Spleen (tissue), 11 donors: Measurements from ENCODE around the gene BOLL. TPM values are rescaled to one million over a fixed set of nuclear protein-coding genes. Genes with fewer than 3 reads are reported as not detected.
"Not testable (repeated sequence)": the region's sequence is repeated elsewhere in the genome, so short reads cannot be mapped to it uniquely, and the experiment has no call there.

Experiments used
- DNase-seq: peaks from one replicate; pipeline ENCODE4 v3.0.0-alpha.2; 2020
- H3K27ac ChIP-seq, 8 donors: fragments of 200-600 bp; sonication (generic) in 7 of 8; 1 replicate in 4 of 8; 2 replicates in 4 of 8; pipeline versions ENCODE4 v1.5.0 to v1.8.0; 2016 to 2021; ENCODE audit warnings: inconsistent platforms in 4 of 8, mild to moderate bottlenecking in 4 of 8, moderate library complexity in 1 of 8
- H3K27me3 ChIP-seq, 7 donors: fragments of 200-600 bp; sonication (generic) in 6 of 7; replicated peaks in 1 of 7; 1 replicate in 4 of 7; 2 replicates in 3 of 7; pipeline versions ENCODE4 v1.5.0 to v1.8.0; 2016 to 2021; ENCODE audit warnings: inconsistent platforms in 3 of 7, mild to moderate bottlenecking in 1 of 7
- H3K36me3 ChIP-seq, 6 donors: fragments of 200-600 bp; sonication (generic) in 5 of 6; 1 replicate in 4 of 6; 2 replicates in 2 of 6; pipeline versions ENCODE4 v1.5.0 to v1.8.0; 2016 to 2021; ENCODE audit warnings: inconsistent platforms in 2 of 6
- H3K4me1 ChIP-seq, 6 donors: fragments of 200-600 bp; sonication (generic) in 5 of 6; 1 replicate in 3 of 6; 2 replicates in 3 of 6; pipeline versions ENCODE4 v1.5.0 to v1.8.0; 2016 to 2021; ENCODE audit warnings: inconsistent platforms in 3 of 6
- H3K4me3 ChIP-seq, 8 donors: fragments of 200-600 bp; sonication (generic) in 7 of 8; 1 replicate in 4 of 8; 2 replicates in 4 of 8; pipeline versions ENCODE4 v1.5.0 to v1.8.0; 2016 to 2021; ENCODE audit warnings: inconsistent platforms in 4 of 8, mild to moderate bottlenecking in 4 of 8, moderate library complexity in 2 of 8
- H3K9me3 ChIP-seq, 8 donors: fragments of 200-600 bp; sonication (generic) in 7 of 8; 1 replicate in 4 of 8; 2 replicates in 4 of 8; pipeline versions ENCODE4 v1.5.0 to v1.8.0; 2016 to 2021; ENCODE audit warnings: inconsistent platforms in 4 of 8
- CTCF ChIP-seq, 11 experiments: fragments of 200-600 bp in 7 of 11; fragments of 450-650 bp in 4 of 11; sonication (generic) in 4 of 11; IDR thresholded peaks in 8 of 11; conservative IDR thresholded peaks in 3 of 11; 1 replicate in 7 of 11; 2 replicates in 4 of 11; pipeline versions ENCODE4 v1.4.0 to v1.8.0; 2016 to 2021; ENCODE audit warnings: antibody characterized with exemption in 11 of 11, inconsistent platforms in 4 of 11, mild to moderate bottlenecking in 1 of 11
- POLR2A ChIP-seq, 3 donors: fragments of 450-650 bp; IDR thresholded peaks; one replicate each; pipeline ENCODE4 v1.5.1; 2017; ENCODE audit warnings: antibody characterized with exemption in 3 of 3, mild to moderate bottlenecking in 1 of 3
- POLR2AphosphoS5 ChIP-seq, 3 donors: sonication (generic); formaldehyde crosslinking; IDR thresholded peaks; one replicate each; pipeline ENCODE4 v1.5.1; 2017; ENCODE audit warnings: antibody characterized with exemption in 3 of 3
- WGBS, 5 donors: extraction: QIAGEN DNeasy Blood & Tissue Kit in 3 of 5; methylation state at CpG; one replicate each; pipeline versions ENCODE4 v1.1.5 to v1.1.7; 2013 to 2018; 5-methylcytosine and 5-hydroxymethylcytosine counted together
- intact Hi-C: fragments of 100-400 bp; cut with DNase I; formaldehyde crosslinking; loops from one replicate; pipeline ENCODE4 v1.15.0; 2023; ENCODE audit warnings: low total_unique reads
- polyA plus RNA-seq, 3 donors: library from polyadenylated mRNA; stranded (reverse); fragments of 200-250 nt; gene quantifications; one replicate each; pipeline ENCODE4 v1.2.1, GENCODE V29; 2013
- total RNA-seq, 7 donors: library from RNA; depleted of rRNA in 3 of 7; stranded (reverse); fragments of >200 nt in 3 of 7; fragmentation: NEBNext Ultra II Directional in 4 of 7; extraction: Animal tissue kit (Norgen Biotek cat#: 25700) in 4 of 7; gene quantifications; one replicate each; pipeline versions ENCODE4 v1.1.0 to v1.2.1, GENCODE V29; 2016 to 2021
- donor health status: healthy with polysubstance abuse.
- donor health status: DM: no; HTN: no; CAD: no; lungs with moderate emphysema.
- donor health status: DM: no; HTN: no; CAD: no.
- donor health status: Bipolar disorder and iron deficiency.
- donor health status: healthy.
- donor health status: DM: no; HTN: no; CAD: no.
- donor health status: DM: yes; HTN: yes; CAD: no.

BOLL gene
- total and polyA plus RNA-seq, 10 donors: not detected

DNA sequence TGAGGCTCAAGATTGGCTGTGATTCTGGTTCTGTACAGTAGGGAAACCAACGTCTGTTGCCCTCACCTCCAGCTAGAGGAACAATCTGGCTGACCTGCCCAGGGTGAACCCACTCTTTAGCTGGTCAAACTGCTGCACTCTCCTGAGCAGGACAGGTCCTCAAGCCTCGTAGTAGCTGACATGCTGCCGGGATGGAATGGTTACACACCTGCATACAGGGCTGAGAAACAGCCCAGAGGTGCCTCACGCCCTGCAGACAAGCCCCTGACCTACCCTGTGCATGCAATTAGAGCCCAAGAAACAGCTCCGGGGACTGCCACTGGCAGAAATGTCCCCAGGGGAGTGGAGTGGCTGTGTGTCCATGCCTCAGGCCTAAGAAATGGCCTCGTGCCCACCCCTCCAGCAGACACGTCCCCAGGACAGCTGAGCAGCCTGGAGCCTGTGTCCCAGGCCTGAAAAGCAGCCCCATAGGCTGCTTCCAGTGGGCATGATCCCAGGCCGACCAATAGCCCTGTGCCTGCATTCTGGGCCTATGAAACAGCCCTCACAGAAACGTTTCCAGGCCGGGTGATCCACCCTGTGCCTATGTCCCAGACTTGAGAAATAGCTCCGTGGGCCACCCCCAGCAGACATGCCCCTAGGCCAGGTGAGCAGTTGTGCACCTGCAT is 25.4 kb downstream of the BOLL start:
- no peak for DNase-seq
- intact Hi-C loops: no loop called here

GRCh38 chr2:197759013-197759412 is 26.1 kb downstream of the BOLL start:
- no peaks in the 10 kb centered on the region for H3K27me3 ChIP-seq
- 75 to 87% (median 78%) methylated on average over 4 of the region's 4 CpGs for WGBS, 5 donors
- no peak overlapping the region for H3K4me3 ChIP-seq
- H3K4me1 ChIP-seq: no peaks in the 10 kb centered on the region
- no peaks in the 10 kb centered on the region for H3K36me3 ChIP-seq
- no peak for TF ChIP-seq POLR2A (IDR thresholded peaks at IDR 0.05)
- no peak for TF ChIP-seq CTCF (IDR thresholded peaks at IDR 0.05 in 8 of 11, conservative IDR thresholded peaks at IDR 0.05 in 3 of 11)
- TF ChIP-seq POLR2AphosphoS5 (IDR thresholded peaks at IDR 0.05): no peak
- intact Hi-C loops: no loop called here
- no peak for DNase-seq
- no peak overlapping the region for H3K27ac ChIP-seq
- H3K9me3 ChIP-seq: peaks cover 0 to 35% (median 27%) of the 10 kb centered on the region in 8 donors

More for the DNA sequence above, 25.4 kb downstream of the BOLL start:
- H3K36me3 ChIP-seq: no peaks in the 10 kb centered on the region
- no peak overlapping the region for H3K4me3 ChIP-seq
- no peaks in the 10 kb centered on the region for H3K4me1 ChIP-seq
- TF ChIP-seq POLR2AphosphoS5 (IDR thresholded peaks at IDR 0.05) (no peak), CTCF (IDR thresholded peaks at IDR 0.05 in 8 of 11, conservative IDR thresholded peaks at IDR 0.05 in 3 of 11) (no peak), POLR2A (IDR thresholded peaks at IDR 0.05) (no peak)
- no peaks in the 10 kb centered on the region for H3K27me3 ChIP-seq
- no peak overlapping the region for H3K27ac ChIP-seq
- H3K9me3 ChIP-seq: peaks cover 0 to 33% (median 27%) of the 10 kb centered on the region in 8 donors
- WGBS, 5 donors: 69 to 84% (median 80%) methylated on average over 3 to 11 of the region's 11 CpGs

GRCh38 chr2:197740200-197740599 is 44.9 kb downstream of the BOLL start:
- H3K27ac ChIP-seq: no peak overlapping the region
- H3K4me3 ChIP-seq: no peak overlapping the region
- intact Hi-C loops: no loop called here
- H3K36me3 ChIP-seq: no peaks in the 10 kb centered on the region
- no peak for DNase-seq
- no peak for TF ChIP-seq POLR2AphosphoS5 (IDR thresholded peaks at IDR 0.05)
- TF ChIP-seq CTCF (IDR thresholded peaks at IDR 0.05 in 8 of 11, conservative IDR thresholded peaks at IDR 0.05 in 3 of 11): no peak
- no peak for TF ChIP-seq POLR2A (IDR thresholded peaks at IDR 0.05)
- H3K9me3 ChIP-seq: no peaks in the 10 kb centered on the region
- H3K4me1 ChIP-seq: no peaks in the 10 kb centered on the region
- no peaks in the 10 kb centered on the region for H3K27me3 ChIP-seq

- intact Hi-C loops, H3K27ac ChIP-seq, H3K9me3 ChIP-seq, H3K4me3 ChIP-seq, H3K27me3 ChIP-seq, H3K4me1 ChIP-seq, H3K36me3 ChIP-seq, DNase-seq: not testable (repeated sequence)
- 94 to 97% (median 95%) methylated on average over 24 to 31 of the region's 32 CpGs for WGBS, 5 donors
These were observed 56.3 kb downstream of the BOLL start for GRCh38 chr2:197728555-197729544.
